Panc1 (cell line): ENCODE measurements around the gene PRRT1B.

Experiments used
- POLR2AphosphoS5 ChIP-seq: IDR thresholded peaks from 2 replicates; pipeline ENCODE4 v1.6.1; 2012; ENCODE audit warnings: mild to moderate bottlenecking, low read depth, low read length, moderate library complexity
- SIN3A ChIP-seq: IDR thresholded peaks from 2 replicates; pipeline ENCODE4 v1.6.1; 2012; ENCODE audit warnings: low read depth, mild to moderate bottlenecking, low read length, moderate library complexity, borderline replicate concordance; ENCODE audit not compliant: insufficient read depth
- TCF7L2 ChIP-seq: IDR thresholded peaks from 2 replicates; pipeline ENCODE4 v1.6.1; 2011; ENCODE audit warnings: mild to moderate bottlenecking, low read depth, low read length, inconsistent platforms
- TF ChIP-seq, protein P1 (sequence below): fragments of 450-650 bp; IDR thresholded peaks from 2 replicates; pipeline ENCODE4 v1.5.1; 2017; ENCODE audit warnings: mild to moderate bottlenecking
- TF ChIP-seq, protein P2 (sequence below), 2 experiments: IDR thresholded peaks; 2 replicates each; pipeline ENCODE4 v1.6.1; 2011 to 2012; ENCODE audit warnings: low read depth in 2 of 2, control low read depth in 1 of 2, low read length in 1 of 2, mild to moderate bottlenecking in 1 of 2, moderate library complexity in 1 of 2; ENCODE audit not compliant: insufficient read depth in 1 of 2

DNA sequence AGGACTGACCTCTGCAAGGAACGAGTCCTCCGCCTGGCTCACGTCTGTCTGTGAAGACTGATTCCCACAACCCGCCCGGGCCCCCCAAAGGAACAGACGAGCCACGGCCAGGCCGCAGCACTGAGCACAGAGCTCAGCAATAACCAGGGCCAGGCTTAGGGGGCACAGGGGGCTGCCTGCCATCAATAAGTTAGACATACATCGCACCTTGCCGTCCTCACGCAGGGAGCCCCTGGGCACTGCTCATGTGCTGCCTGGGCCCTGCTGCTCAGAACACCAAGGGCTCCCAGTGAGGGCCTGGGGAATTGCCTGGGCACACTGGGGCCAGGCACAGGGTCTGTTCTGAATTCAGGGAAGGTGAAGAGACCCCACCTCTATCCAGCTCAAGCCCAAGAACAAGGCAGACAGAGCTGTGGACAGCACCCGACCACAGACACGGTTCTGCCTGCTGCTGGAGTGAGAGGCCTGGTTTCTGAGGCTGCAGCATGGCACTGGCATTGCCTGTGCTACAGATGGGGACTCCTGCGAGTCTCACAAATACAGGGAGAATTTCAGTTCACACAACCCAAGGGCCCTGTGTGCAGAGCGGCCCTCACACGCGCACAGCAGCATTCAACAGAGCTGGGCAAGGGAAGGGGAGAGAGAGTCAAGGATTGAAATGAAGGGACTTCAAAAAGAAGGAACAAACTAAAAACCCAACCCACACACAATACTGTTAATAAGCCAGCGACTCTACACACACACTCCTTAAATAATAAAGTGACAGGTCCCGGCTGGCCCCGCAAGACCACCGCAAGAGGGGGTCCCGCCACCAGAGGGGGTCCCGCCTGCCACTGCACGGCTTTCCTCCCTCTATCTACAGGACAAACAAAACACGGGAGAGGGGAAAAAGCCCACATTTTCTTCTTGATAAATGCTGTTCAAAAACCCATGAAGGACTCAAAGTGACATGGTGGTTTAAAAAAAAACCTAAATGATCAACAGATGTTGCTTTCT lies 32.0 kb downstream of the PRRT1B start:
- TF ChIP-seq, protein P1, sequence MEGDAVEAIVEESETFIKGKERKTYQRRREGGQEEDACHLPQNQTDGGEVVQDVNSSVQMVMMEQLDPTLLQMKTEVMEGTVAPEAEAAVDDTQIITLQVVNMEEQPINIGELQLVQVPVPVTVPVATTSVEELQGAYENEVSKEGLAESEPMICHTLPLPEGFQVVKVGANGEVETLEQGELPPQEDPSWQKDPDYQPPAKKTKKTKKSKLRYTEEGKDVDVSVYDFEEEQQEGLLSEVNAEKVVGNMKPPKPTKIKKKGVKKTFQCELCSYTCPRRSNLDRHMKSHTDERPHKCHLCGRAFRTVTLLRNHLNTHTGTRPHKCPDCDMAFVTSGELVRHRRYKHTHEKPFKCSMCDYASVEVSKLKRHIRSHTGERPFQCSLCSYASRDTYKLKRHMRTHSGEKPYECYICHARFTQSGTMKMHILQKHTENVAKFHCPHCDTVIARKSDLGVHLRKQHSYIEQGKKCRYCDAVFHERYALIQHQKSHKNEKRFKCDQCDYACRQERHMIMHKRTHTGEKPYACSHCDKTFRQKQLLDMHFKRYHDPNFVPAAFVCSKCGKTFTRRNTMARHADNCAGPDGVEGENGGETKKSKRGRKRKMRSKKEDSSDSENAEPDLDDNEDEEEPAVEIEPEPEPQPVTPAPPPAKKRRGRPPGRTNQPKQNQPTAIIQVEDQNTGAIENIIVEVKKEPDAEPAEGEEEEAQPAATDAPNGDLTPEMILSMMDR, result no peak
- TF ChIP-seq, protein P2, sequence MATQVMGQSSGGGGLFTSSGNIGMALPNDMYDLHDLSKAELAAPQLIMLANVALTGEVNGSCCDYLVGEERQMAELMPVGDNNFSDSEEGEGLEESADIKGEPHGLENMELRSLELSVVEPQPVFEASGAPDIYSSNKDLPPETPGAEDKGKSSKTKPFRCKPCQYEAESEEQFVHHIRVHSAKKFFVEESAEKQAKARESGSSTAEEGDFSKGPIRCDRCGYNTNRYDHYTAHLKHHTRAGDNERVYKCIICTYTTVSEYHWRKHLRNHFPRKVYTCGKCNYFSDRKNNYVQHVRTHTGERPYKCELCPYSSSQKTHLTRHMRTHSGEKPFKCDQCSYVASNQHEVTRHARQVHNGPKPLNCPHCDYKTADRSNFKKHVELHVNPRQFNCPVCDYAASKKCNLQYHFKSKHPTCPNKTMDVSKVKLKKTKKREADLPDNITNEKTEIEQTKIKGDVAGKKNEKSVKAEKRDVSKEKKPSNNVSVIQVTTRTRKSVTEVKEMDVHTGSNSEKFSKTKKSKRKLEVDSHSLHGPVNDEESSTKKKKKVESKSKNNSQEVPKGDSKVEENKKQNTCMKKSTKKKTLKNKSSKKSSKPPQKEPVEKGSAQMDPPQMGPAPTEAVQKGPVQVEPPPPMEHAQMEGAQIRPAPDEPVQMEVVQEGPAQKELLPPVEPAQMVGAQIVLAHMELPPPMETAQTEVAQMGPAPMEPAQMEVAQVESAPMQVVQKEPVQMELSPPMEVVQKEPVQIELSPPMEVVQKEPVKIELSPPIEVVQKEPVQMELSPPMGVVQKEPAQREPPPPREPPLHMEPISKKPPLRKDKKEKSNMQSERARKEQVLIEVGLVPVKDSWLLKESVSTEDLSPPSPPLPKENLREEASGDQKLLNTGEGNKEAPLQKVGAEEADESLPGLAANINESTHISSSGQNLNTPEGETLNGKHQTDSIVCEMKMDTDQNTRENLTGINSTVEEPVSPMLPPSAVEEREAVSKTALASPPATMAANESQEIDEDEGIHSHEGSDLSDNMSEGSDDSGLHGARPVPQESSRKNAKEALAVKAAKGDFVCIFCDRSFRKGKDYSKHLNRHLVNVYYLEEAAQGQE (IDR thresholded peaks at IDR 0.05; ENCODE audit: insufficient read depth in 1 of 2, low read depth in 2 of 2, low read length in 1 of 2), result no peak
- TF ChIP-seq SIN3A (no peak), POLR2AphosphoS5 (no peak), TCF7L2 (no peak)
